Stimulated activated CD8-positive, alpha-beta memory T cell treated with anti-CD3 and anti-CD28 coated beads, Interleukin-2, amount 100 ng/mL, for 48 hours (primary cell): ENCODE measurements around the gene ELAC1.
"Not testable (repeated sequence)": the region's sequence is repeated elsewhere in the genome, so short reads cannot be mapped to it uniquely, and the experiment has no call there.

ENCODE experiments used
- DNase-seq, 2 donors: peaks; one replicate each; pipeline ENCODE4 v3.0.0-alpha.2; 2020; ENCODE audit warnings: low read depth in 2 of 2

Gene ELAC1

DNA sequence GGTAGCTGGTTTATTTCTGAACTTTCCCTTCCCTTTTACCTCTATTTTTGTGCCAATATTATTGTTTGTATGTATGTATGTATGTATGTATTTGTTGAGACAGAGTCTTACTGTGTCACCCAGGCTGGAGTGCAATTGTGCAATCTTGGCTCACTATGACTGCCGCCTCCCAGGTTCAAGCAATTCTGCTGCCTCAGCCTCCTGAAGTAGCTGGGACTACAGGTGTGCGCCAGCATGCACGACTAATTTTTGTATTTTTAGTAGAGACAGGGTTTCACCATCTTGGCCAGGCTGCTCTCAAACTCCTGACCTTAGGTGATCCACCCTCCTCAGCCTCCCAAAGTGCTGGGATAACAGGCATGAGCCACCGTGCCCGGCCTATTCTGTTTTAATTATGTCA, 4.6 kb downstream of the ELAC1 start:
- not testable (repeated sequence) for DNase-seq

DNA sequence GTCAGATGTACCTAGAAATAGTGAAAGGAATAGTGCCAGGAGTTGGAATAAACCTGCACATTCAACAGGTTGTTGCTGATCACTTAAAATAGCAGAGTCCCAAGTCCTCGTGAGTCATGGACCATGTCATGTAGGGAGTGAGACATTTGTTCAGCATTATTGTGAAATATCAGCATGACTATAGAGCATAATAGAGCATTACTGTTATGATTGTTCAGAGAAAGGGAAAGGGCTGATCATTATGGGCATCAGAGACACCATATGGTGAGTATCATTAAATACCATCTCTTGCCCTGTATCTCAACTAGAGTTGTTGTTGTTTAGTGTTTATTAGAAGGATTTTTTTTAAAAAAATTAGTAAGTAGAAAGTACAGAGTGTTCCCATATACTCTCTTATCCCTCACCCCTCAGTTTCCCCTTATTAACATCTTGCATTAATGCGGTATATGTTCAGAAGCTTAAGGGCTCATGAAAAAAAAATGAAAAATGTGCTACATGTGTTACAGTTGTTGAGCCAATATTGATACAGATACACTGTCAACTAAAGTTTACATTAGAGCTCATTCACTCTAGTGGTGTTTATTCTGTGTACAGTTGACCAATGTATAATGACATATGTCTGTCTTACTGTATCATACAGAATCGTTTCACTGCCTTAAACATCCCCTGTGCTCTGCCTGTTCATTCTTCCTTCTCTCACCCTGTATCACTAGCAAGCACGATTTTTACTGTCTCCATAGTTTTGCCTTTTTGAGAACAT, 5.7 kb downstream of the ELAC1 start:
- no peak for DNase-seq

DNA sequence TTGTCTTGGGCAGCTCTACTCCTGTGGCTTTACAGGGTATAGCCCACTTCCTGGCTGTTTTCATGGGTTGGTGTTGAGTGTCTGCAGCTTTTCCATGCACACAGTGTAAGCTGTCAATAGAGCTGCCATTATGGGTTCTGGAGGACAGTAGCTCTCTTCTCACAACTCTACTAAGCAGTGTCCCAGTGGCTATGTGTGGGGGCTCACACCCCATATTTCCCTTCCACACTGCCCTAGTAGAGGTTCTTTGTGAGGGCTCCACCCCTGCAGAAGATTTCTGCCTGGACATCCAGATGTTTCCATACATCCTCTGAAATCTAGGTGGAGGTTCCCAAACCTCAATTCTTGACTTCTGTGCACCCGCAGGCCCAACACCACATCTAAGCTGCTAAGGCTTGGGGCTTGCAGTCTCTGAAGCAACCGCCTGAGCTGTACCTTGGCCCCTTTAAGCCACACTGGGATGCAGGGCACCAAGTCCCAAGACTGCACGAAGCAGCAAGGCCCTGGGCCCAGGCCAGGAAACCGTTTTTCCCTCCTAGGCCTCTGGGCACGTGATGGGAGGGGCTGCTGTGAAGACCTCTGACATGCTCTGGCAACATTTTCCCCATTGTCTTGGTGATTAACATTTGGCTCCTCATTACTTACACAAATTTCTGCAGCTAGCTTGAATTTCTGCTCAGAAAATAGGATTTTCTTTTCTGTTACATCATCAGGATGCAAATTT, 9.4 kb downstream of the ELAC1 start:
- no peak for DNase-seq

DNA sequence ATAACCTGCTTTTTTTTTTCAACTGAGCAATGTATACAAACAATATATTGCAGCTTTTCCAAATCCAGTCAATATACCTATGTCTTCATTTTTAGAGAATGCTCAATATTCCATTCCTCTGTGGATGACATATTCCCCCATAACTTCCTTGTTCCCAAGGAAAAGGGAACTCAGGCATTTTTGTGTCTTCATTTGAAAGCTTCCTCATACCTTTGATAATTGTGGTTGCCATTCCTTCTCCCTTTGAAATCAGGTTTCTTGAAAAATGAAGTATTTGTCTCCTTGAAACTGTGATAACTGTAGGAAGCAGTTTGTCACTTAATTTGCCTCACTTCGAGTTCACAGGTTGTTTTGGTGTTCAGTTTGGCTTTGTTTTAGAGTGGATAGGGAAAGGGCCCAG, 13.5 kb downstream of the ELAC1 start:
- DNase-seq, result no peak

DNA sequence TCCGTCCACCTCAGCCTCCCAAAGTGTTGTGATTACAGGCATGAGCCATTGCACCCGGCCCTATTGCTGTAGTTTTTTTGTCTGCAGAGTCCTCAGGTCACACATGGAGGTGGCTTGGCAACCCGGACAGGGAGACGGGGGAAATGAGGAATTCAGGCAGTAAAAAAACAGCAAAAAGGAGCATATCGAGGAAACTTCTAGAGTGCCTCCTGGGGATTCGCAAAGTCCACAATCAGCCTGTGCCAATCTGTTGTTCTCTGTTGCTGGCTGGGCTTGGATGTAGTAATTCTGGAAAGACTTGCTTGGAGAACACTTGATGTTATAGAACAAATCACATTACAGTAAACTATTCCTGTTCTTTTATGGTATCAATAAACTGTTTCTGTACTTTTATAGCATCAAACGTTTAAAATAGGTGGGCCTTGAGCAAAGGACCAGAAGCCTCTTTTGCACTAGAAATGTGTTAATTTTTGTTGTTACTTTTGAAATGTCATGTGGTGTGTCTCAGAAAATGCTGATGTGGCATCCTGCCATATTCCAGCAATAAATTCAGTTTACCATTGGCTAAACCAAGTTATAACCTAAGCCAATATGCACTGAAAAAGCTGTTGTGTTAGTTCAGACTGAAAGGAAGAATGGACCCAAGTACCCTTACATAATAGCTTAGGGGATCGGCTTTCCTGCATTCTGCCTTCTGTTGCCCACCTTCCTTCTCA, 14.4 kb downstream of the ELAC1 start:
- DNase-seq, result no peak

DNA sequence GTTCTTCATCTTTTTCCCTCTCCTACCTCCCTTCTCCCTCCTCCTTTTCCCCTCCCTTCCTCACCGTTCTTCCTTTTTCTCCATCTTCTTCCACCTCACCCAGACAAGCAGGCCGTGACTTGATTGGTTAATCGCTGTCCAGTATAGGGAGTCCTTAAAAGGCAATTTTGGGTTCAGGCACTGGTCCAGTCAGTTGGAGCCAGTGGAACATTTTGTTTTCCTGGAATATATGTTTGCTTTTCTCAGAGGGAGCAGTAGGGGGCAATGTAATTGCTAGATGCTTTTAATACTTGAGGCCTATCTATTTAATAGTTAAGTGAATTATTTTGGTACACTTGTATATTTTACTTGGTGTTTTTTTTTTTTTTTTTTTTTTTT, 15.0 kb downstream of the ELAC1 start:
- DNase-seq, result no peak

DNA sequence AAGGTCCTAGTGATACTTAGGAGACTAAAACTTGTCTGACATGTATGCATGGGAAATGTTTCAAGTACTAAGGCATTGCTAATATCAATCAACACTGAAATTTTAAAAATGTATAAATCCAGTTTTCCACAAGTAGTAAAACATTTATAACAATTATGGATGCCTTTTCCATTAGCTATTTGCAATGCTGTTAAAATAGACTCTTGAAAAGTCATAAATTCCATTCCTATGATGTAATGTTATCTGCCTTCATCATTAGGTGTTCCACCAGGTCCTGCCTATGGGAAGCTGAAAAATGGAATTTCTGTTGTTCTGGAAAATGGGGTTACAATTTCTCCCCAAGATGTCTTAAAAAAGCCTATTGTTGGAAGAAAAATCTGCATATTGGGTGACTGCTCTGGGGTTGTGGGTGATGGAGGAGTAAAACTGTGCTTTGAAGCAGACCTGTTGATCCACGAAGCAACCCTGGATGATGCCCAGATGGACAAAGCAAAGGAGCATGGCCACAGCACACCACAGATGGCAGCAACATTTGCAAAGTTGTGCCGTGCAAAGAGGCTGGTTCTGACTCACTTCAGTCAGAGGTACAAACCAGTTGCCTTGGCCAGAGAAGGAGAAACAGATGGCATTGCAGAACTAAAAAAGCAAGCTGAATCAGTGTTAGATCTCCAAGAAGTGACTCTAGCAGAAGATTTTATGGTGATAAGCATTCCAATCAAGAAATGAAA, 18.7 kb downstream of the ELAC1 start:
- DNase-seq, result no peak

DNA sequence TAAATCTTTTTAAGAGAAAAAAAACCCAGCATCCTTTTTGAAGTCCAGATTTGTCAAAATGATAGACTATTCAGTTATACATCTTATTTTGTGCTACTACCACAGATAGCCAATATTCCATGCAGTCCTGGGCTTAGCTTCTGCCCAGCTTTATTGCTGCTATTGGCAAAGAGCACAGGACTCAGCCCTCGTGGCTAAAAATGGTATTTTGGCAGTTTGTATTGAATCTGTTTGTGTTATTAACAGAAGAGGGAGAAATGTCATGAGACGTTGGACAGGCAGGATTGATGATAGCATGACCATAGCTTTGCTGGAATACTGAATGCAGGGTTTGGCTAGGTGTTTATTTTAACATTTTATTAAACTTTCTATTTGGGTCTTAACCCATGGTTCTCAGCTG, 19.4 kb downstream of the ELAC1 start:
- DNase-seq, result no peak

DNA sequence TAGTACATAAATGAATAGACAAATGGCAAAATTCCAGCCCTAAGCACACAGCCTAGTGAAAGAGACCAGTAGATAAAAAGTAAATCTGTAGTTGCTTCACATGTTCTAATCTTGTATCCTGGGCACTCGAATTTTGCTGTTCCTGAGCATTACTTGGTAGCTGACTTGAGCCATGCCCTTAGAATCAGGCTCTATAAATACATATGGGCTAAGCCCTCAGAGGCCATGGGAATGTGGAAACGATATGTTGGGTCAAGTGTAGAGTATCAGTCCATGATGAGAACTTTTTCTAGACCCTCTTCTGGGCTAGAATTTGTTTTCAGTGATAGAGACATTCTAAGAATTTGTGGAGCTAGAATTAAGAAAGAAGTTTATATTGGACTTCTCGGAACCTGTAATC, 21.9 kb downstream of the ELAC1 start:
- no peak for DNase-seq

DNA sequence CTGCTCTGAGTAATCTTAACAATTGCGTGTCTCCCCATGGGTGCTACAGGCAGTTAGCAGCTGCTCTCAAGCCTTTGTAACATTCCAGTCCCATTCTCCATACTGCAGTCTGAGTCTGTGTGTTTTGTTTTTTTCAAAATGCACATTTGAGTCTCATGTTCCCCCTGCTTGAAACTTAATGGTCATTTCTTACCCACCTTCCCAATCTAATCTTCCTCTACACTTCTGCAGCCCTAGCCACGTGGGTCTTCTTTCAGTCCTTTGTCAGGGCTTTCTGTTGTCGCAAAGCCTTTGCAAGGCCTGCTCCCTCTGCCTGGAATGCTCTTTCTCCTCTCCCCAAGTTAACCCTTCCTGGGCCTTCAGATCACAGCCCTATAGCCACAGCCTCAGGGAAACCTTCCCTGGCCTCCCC, 24.5 kb downstream of the ELAC1 start:
- no peak for DNase-seq

GRCh38 chr18:50994031-50994430, 26.2 kb downstream of the ELAC1 start:
- DNase-seq, result no peak

GRCh38 chr18:51003174-51003573, 35.3 kb downstream of the ELAC1 start:
- not testable (repeated sequence) for DNase-seq

DNA sequence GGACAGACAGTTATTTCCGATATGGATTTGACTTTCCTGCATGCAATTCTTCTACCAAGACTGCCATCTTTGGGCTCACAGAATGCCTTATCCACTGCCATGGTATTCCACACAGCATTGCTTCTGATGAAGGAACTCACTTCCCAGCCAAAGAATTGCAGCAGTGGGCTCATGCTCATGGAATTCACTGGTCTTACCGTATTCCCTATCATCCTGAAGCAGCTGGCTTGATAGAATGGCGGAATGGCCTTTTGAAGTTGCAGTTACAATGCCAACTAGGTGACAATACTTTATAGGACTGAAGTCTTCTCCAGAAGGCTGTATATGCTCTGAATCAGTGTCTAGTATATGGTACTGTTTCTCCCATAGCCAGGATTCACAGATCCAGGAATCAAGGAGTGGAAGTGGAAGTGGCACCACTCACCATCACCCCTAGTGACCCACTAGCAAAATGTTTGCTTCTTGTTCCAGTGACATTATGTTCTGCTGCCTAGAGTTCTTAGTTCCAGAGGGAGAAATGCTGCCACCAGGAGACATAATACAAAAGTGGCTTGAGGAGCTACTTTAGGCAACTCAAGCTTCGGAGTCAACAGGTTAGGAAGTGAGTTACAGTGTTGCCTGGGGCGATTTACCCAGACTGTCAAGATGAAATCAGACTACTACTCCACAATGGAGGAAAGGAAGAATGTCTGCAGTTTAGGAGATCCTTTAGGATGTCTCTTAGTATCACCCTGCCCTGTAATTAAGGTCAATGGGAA, 38.4 kb downstream of the ELAC1 start:
- no peak for DNase-seq

DNA sequence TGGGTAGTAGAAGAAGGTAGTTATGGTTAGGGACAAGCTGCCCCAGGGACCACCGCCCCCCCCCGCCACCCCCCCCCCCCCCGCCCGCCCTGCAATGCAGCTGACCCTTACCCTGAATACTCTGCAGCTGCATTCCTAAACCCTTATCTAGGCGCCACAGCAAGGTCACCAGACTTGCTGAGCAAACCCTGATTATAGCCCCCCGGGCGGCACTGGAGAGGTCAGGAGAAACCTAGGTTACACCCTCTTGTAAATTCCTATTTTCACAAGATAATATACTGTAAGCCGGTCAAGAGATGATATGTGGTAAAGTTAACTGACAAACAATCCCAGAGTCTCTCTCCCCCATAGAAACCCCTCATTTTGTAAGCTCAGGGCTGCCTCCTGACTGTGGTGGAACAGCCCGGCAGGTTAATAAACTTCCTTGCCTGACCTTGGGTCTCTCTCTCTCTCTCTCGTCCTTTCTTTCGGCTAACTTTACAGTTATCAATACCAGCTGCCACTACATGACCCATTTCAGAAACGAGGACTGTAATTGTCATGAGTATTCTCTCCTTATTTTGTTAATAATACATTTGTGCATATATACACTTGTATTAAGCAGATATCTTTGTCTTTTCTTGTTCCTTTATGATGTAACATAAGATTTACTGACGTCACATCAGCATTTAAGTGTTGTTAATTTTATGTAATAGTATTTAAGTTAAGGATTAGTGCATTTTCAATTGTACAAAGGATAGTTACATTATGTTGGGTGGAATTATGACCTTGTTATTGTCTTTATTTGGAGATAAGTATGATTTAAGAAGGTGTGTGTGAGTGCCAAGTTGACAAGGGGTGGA, 39.3 kb downstream of the ELAC1 start:
- no peak for DNase-seq

- no peak for DNase-seq
Measured at GRCh38 chr18:51007790-51008139, 39.9 kb downstream of the ELAC1 start.

- DNase-seq, result no peak
Measured at GRCh38 chr18:51009072-51009471, 41.2 kb downstream of the ELAC1 start.

GRCh38 chr18:51010218-51010617, 42.4 kb downstream of the ELAC1 start:
- no peak for DNase-seq

- DNase-seq, result no peak
Measured at GRCh38 chr18:51011709-51012108, 43.9 kb downstream of the ELAC1 start.

- no peak for DNase-seq
Measured at GRCh38 chr18:51012441-51012840, 44.6 kb downstream of the ELAC1 start.

- DNase-seq, result no peak
Measured at GRCh38 chr18:51013259-51013658, 45.4 kb downstream of the ELAC1 start.
